ENCODE measurements around the gene NDE1. TPM values are rescaled to one million over a fixed set of nuclear protein-coding genes. Genes with fewer than 3 reads are reported as not detected.

Gene NDE1
- total and polyA plus RNA-seq, 2 of the 8 experiments (the other 6 are each of a cell fraction or from before 2014, with no cell fraction given), result 13.3 to 41.3 TPM

DNA sequence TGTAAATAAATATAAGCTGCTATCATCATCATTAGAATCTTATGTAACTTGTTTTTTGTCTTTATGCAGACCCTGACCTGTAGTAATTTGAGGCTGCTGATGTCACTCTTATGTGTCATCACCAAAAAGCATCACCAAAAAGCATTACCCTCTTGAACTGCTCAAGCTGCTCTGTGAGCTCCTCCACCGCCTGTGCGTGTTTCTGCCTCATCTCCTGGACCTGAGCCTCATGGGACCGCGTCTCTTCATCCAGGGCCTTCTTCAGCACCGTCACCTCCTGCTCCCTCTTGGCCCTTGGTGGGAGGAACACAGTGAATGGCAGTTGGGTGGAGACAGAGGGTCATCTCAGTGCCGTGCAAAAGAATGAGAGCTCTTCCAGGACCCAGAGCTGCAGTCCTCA is 82.4 kb downstream of the NDE1 start:
- no peaks in the 10 kb centered on the region for H4K20me1 ChIP-seq (replicated peaks in 1 of 2; ENCODE audit: control insufficient read depth in 1 of 2, insufficient read depth in 2 of 2, low read length in 2 of 2)
- H3K36me3 ChIP-seq (ENCODE audit: control insufficient read depth in 2 of 4, insufficient read depth in 4 of 4, low read length in 3 of 4), result no peaks in the 10 kb centered on the region
- FAIRE-seq (no peak), DNase-seq (ENCODE audit: low read depth in 1 of 2, low spot score in 2 of 2) (no peak)
- H3K4me3 ChIP-seq (ENCODE audit: extremely low read depth in 1 of 4, insufficient read depth in 2 of 4, low read depth in 3 of 4, low read length in 4 of 4), result no peak overlapping the region
- H3K23me2 ChIP-seq (ENCODE audit: low read depth, low read length), result no peaks in the 10 kb centered on the region
- H2BK120ac ChIP-seq (replicated peaks; ENCODE audit: low read depth, low read length), result no peak overlapping the region
- H3K27me3 ChIP-seq (replicated peaks in 1 of 4; ENCODE audit: control insufficient read depth in 3 of 4, extremely low read depth in 1 of 4, insufficient read depth in 3 of 4, low read length in 3 of 4), result no peaks in the 10 kb centered on the region
- H3K4ac ChIP-seq (replicated peaks; ENCODE audit: insufficient read length, low read depth, low read length), result no peak overlapping the region
- H2AK5ac ChIP-seq (ENCODE audit: low read depth, low read length), result no peak overlapping the region
- H2AFZ ChIP-seq (ENCODE audit: low read length), result no peak overlapping the region
- H3K79me2 ChIP-seq (ENCODE audit: control insufficient read depth in 1 of 2, insufficient read depth in 2 of 2, low read length in 2 of 2), result no peaks in the 10 kb centered on the region
- H3K9ac ChIP-seq (replicated peaks in 1 of 4; ENCODE audit: extremely low read depth in 1 of 4, low read depth in 3 of 4, low read length in 3 of 4), result no peak overlapping the region
- H3K27ac ChIP-seq (ENCODE audit: low read depth, low read length), result no peak overlapping the region
- H2BK20ac ChIP-seq (ENCODE audit: low read length), result no peak overlapping the region
- no peak overlapping the region for H2BK5ac ChIP-seq (ENCODE audit: low read depth, low read length)
- POLR2A ChIA-PET (ENCODE audit: partially characterized antibody), result no interaction called here
- no peaks in the 10 kb centered on the region for H3K9me3 ChIP-seq (ENCODE audit: insufficient read depth in 2 of 2, low read depth in 1 of 2, low read length in 1 of 2)
- no peak overlapping the region for H2BK15ac ChIP-seq (ENCODE audit: low read length)
- H3K18ac ChIP-seq (ENCODE audit: extremely low read depth, low read length), result no peak overlapping the region
- H4K5ac ChIP-seq (ENCODE audit: insufficient read length, low read depth, low read length), result no peak overlapping the region
- H3K4me1 ChIP-seq (replicated peaks in 1 of 4; ENCODE audit: control insufficient read depth in 3 of 4, insufficient read depth in 4 of 4, low read length in 3 of 4), result no peaks in the 10 kb centered on the region; a peak in 1 of 7 replicates
- no peak overlapping the region for H2BK12ac ChIP-seq (ENCODE audit: low read depth, low read length)
- CTCF ChIA-PET (ENCODE audit: partially characterized antibody), result interaction anchor here (1.1 to 2.2 kb wide), 3 partner anchors 14 to 33 kb away, joined by 3 to 9 read pairs (median 4); no protein-coding TSS in a partner anchor
- no peak overlapping the region for H3K23ac ChIP-seq (ENCODE audit: insufficient read length)
- no peak overlapping the region for H4K91ac ChIP-seq (replicated peaks; ENCODE audit: insufficient read length, low read length)
- H4K8ac ChIP-seq (ENCODE audit: extremely low read depth, insufficient read depth, low read length), result no peak overlapping the region
- H3K56ac ChIP-seq (replicated peaks; ENCODE audit: insufficient read length, low read depth, low read length), result no peak overlapping the region
- H3K4me2 ChIP-seq (ENCODE audit: insufficient read depth in 1 of 2, low read depth in 2 of 2, low read length in 2 of 2), result no peak overlapping the region
- H3K14ac ChIP-seq (ENCODE audit: insufficient read length), result no peak overlapping the region
- no peaks in the 10 kb centered on the region for H3K79me1 ChIP-seq (ENCODE audit: low read depth, low read length)
- WGBS, 2 experiments (ENCODE audit: extremely low coverage in 1 of 2, insufficient coverage in 1 of 2, insufficient read length in 1 of 2, insufficient replicate concordance in 2 of 2, low coverage in 1 of 2, low lambda C conversion rate in 2 of 2, missing lambda C conversion rate in 1 of 2), result 95% methylated on average over 6 of the region's 6 CpGs; no CpG with 5 or more reads in 1 of the 2 experiments
- TF ChIP-seq KDM1A (IDR thresholded peaks at IDR 0.05; ENCODE audit: borderline replicate concordance, low read length), result no peak

All from H1 (cell line).